NCI-H2029 treated with DMSO at 0.1 percent for 48 hours (cell line): ENCODE measurements around the gene EFS.
"Not testable (repeated sequence)": the region's sequence is repeated elsewhere in the genome, so short reads cannot be mapped to it uniquely, and the experiment has no call there.

Experiments used
- DNase-seq: peaks from one replicate; lab custom pipeline; 2025; lab: John Stamatoyannopoulos, UW

Gene EFS, protein sequence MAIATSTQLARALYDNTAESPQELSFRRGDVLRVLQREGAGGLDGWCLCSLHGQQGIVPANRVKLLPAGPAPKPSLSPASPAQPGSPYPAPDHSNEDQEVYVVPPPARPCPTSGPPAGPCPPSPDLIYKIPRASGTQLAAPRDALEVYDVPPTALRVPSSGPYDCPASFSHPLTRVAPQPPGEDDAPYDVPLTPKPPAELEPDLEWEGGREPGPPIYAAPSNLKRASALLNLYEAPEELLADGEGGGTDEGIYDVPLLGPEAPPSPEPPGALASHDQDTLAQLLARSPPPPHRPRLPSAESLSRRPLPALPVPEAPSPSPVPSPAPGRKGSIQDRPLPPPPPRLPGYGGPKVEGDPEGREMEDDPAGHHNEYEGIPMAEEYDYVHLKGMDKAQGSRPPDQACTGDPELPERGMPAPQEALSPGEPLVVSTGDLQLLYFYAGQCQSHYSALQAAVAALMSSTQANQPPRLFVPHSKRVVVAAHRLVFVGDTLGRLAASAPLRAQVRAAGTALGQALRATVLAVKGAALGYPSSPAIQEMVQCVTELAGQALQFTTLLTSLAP

DNA sequence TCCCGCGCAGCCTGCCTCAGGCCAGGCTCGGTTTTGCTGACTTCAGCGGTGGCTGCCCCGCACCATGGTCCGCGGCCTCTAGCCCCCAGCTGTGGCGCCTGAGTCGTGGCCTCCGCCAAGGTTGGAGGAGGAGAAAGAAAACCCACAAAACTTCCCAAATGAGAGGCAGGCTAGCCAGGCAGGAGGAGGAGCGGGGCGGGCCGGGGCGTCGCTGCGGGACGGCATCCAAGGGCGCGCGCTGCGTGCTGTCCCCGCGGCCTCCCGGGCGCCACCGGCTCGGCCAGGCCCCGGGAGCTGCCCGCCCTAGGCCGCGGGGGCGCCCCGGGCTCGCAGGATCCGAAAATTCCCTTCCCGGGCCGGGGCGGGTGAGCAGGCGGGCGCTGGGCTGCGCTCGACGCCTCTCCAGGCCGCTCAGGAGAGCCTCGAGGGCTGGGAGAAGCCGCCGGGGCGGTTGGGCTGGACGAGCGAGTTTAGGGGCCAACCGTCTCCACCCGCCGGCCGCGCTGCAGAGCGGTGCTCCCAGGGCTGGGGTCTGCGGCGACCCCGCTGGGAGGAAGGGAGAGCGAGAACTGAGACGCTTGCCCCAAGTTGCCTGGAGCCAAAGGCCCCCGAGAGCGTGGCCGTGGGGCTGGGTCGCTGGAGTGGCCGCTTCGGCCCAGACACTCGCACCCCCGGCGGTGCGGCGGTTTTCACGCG, at the start of gene EFS:
Gene EFS (minus strand): TSS at position 137 of the 696 bp plus-strand sequence. CDS start 147 bp downstream, outside the sequence.
- peak; percentile 39 for DNase-seq

DNA sequence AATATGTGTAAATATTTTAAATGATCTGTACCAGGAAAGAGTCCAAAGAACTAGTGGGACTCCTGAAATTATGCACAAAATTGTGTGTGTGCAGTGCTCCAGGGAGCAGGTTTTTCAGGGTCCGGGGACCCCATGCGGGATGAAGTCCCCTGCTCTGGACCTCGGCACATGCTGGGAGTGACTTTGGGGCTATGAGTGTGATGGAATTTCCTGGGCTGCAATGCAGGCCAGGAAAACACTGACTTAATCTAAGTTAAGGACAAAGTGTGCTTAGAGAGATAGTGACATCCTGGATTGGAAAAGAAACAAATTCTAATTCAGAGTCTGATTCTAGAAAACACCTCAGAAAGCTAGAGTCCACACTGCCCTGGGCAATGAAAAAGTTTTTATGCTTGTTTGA, 49.3 kb upstream of the EFS start:
- no peak for DNase-seq

DNA sequence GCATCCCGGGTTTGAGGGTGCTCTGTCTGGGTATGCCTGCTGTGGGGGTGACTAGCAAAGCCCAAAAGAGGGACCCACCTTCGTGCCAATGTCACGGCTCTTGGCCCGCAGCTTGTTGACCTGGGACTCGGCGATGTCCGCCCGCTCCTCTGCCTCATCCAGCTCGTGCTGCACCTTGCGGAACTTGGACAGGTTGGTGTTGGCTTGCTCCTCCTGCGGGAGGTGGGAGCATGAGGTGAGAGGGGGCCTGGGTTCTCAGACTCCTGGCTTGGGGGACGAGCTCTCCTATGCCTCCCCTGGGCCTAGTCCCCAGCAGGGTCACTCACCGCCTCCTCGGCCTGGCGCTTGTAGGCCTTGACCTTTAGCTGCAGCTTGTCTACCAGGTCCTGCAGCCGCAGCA, 48.7 kb upstream of the EFS start:
- no peak for DNase-seq

DNA sequence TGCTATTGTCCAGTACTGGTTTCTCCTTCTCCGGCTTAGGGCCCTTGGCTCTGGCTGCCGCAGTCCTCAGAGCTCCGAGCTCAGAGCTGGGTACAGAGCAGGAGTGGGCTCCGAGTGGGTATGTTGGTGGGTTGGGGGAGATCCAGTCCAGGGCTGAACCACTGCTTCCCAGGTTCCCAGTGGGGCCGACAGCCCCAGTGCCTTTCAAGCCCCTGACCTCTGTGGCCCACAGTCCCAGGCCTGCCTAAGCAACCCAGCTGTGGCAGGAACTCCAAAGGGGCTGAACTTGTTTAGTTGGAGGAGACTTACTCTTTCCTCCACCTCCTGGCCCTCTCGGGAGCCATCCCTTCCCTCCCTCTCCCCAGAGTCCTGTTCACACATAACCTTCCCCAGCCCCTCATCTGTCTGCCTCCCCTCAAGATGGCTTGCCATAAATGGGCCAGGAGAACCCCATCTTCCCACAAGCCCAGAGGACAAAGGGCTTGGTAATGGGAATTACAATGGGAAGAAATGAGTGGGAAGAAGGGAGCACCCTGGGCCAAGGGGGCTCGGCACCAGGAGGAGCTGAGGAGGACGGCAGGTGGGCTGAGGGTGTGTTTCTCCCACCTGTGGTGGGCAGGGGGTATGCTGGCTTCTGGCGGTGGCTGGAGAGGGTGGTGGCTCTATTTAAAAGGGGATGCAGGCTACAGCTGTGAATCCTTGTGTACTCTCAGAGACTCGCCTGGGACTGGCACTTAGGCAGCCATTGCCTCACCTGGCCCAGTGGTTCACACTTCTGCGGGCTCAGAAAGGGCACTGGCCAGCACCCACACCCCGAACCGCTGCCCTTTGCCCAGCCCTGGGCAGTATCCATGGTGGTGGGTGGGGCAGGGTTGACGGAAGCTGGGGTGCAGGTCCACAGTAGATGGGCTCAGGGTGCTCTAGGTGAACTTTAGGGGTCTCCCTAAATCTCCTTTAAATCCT, 46.9 kb upstream of the EFS start:
- no peak for DNase-seq

DNA sequence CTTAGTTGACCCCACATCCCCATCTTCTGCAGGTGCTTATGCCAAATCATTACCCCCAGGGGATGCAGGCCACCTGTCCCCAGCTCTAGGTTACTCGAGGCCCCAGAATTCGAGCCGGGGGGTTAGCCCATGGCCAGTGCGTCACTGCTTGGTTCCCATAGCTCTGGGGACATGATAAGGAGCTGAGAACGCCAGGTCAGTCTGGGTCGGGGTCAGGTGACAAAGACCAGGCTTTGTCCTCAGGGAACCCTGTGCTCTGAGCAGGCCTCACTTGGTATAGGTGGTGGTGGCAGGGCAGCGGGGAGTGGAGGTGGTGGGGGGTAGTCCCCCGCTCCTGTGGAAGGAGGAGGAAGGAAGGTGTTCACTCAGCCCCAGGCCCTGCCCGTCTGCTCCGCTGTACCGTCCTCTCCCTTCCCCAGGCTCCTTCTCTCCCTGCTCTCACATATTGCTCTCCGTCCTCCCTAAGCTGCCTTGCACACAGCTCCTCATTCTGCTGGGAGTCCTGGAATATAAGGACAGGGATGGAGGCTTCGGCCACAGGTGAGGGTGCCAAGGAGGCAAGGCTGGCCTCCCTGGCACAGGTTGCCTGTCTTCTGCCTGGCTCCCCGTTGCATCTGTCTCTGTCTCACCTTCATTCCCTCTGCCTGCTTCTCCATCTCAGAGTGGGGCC, 45.1 kb upstream of the EFS start:
- DNase-seq, result no peak

DNA sequence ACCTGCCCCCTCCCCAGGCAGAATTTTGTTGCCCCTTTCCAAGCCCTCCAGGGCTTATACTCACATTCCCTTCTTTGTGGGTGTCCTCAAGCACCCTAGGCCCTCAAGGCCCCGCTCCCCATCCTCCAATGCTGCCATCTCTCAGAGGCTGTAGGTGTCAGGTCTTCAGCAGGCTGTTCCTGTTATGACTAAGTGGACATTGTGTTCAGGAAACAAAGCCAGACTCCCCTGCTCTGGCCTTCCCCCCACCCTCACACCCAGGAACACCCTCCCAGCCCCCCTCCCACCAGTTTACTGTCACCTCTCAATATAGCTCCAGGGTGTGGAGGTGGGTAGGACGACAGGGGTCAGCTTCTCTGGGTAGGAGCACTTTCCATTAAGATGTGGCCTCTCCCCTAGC, 44.5 kb upstream of the EFS start:
- no peak for DNase-seq

DNA sequence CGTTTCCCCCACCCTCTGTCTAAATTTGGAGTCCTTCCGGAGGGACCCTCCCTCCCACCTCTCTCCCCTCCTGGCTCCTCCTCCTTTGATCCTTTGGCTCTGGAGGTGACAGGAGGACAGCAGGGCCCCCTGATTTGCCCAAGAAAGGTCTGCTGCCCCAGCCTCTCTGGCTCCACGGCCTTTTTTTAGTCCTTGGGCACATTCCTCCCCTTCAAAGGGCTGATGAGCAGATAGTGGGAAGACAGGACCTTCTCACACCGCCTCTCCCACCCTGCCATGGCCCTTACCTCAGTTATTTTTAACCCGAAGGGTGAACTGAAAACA, 43.3 kb upstream of the EFS start:
- no peak for DNase-seq

DNA sequence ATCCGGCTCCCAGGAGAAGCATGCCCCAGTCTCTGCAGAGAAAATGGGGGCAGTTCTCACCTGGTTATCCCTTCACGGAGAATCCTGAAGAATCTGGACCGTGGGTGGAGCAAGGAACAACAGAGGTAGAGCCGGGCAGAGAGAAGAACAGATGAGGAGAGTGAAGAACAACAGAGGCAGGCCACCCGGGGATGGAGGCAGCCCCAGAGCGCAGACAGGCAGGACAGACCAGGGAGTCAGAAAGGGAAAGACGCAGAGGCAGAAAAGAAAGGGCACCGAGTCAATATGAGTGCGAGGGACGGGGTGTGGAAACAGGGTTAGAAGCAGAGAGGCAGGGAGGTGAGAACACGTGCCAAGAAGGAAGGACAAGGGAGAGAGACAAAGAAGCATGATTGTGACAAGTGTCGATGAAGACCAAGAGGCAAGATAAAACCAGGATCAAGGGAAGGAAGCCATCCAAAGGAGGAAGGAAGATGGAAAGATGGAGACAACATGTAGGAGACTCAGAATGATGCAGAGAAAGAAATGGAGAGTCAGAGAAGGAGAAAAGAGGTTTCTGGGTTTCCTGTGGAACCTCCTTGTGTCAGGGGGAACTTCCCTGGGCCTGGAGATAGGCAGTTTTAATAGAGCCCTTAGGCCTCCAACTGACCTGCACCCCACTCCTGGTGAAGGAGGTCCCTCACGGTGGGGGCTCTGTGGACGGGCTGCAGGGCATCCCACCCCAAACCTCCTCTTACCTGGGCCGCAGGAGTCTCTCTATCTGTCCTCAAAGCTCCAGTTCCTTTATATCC, 42.7 kb upstream of the EFS start, which contains the start of gene MYH6:
Gene MYH6 (minus strand): TSS at position 758 of the 791 bp plus-strand sequence. CDS start 1,050 bp downstream, outside the sequence.
- DNase-seq, result no peak

DNA sequence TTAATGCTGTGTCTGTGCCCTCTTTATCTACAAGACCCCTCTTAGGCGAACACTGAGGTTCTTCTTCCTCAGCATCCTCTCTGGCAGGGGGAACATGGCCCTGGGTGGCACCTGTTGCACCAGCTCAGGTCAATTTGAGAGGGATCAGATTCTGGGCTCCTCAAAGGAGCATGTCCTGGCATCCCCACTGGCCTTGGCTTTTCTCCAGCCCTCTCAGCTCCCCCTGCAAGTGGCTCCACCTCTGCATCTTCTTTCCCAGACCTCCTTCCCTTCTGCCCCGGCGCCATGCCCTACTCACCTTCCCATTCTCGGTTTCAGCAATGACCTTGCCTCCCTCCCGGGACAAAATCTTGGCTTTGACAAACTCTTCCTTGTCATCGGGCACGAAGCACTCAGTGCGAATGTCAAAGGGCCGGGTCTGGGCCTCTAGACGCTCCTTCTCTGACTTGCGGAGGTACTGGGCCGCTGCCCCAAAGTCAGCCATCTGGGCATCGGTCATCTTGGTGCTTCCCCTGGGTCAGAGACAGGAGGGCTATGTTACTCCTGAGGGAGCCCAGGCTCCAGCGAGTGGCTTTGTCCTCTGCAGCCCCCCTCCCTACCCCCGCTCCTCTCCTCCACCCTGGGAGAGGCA, 41.9 kb upstream of the EFS start:
- no peak for DNase-seq

DNA sequence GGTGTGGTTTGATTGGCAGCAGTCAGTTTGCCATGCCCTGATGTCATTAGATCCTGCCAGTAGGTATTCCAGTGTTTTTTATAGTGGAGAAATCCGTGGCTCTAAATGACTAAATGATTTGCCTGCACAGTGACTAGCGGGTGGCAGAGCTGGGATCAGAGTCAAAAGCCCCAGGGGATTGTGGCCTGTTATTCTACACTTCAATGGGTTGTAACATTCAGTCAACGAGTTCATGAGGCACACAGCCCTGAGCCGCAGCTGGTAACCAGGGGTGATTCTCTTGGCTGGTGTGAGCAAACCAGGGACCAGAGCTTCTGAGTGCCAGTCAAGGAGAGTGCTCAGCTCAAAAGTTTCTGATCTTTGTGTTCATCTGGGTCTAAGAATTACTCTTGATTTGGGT, 41.3 kb upstream of the EFS start:
- DNase-seq, result no peak

DNA sequence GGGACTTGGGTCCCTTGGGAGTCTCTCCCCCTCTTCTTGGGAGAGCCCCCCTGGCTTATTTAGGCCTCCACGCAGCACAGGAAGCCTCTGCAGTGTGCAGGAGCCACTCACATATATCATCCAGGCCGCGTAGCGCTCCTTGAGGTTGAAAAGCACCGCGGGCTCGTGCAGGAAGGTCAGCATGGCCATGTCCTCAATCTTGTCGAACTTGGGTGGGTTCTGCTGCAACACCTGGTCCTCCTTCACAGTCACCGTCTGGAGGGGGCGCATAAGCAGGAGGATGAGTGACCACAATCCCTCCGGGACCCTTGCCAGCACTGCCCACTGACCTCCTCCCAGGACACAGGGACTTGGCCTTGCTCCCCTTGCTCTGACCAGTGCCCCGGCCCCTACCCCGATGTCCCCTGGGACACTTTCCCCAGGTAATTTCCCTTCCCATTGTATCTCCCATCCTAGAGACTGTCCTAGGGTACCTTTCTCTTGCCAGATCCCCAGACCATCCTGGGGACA, 40.6 kb upstream of the EFS start:
- no peak for DNase-seq

DNA sequence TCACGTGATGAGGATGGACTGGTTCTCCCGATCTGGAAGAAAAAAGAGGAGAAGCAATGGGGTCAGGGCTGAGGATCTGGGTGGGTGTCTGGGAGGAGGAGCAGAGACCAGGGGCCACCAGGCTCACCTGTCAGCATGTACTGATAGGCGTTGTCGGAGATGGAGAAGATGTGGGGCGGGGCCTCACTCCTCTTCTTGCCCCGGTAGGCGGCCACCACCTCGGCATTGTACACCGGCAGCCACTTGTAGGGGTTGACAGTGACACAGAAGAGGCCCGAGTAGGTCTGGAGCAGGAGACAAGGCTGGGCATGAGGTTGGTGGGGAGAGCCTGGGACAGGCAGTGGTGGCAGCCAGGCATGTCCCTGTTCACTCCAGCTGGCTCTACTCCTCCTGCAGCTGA, 40.1 kb upstream of the EFS start:
- no peak for DNase-seq

DNA sequence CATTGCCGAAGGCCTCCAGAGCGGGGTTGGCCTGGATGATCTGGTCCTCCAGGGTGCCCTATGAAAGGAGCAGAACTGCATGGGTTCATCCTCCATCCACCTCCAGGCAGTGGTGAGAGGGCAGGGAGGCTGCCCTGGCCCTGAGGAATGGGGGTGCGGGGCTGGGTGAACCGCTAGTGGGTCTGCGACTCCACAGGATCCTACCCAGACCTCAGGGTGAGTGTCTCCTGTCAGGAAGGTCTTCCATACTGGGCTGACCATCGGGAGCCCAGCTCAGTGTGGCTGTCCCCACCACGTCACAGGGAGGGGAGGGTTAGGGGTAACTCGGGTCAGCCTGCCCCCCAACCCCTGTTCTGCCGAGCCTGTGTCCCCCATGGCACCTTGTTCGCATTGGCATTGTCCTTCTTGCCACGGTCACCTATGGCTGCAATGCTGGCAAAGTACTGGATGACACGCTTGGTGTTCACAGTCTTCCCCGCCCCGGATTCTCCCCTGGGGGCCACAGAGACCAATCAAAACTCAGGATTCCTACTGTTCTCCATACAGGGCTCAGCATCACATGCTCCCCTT, 39.4 kb upstream of the EFS start:
- DNase-seq, result no peak

DNA sequence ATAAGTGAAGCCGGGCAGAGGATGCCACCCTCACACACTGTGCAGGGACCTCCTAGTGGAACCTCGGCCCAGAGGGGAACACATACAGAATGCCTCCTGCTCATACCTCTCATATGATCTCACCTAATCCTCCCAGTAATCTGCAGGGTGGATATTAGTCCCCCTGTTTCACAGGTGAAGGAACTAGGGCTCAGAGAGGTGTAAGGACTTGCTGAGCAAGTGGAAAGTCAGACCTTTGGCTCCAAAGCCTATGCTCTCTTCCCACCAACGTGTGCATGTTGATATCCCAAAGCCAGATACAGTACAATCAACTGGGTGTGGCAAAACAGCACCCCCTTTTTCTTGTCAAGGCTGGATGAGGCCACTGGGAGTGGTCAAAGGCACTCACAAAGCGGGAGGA, 38.9 kb upstream of the EFS start:
- DNase-seq, result no peak

DNA sequence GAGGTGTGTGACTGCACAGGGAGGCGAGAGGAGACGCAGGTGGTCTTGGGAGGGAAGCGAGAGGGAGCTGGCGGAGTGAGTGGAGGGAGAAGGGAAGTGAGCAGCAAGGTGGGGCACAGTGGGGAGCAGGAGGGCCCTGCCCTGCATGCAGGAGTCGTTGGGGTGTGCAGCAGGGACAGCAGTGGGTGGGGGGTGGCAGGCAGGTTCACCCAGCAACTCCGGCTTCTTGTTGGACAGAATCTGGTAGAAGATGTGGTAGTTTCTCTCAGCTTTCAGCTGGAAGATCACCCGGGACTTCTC, 38.1 kb upstream of the EFS start:
- DNase-seq, result no peak

DNA sequence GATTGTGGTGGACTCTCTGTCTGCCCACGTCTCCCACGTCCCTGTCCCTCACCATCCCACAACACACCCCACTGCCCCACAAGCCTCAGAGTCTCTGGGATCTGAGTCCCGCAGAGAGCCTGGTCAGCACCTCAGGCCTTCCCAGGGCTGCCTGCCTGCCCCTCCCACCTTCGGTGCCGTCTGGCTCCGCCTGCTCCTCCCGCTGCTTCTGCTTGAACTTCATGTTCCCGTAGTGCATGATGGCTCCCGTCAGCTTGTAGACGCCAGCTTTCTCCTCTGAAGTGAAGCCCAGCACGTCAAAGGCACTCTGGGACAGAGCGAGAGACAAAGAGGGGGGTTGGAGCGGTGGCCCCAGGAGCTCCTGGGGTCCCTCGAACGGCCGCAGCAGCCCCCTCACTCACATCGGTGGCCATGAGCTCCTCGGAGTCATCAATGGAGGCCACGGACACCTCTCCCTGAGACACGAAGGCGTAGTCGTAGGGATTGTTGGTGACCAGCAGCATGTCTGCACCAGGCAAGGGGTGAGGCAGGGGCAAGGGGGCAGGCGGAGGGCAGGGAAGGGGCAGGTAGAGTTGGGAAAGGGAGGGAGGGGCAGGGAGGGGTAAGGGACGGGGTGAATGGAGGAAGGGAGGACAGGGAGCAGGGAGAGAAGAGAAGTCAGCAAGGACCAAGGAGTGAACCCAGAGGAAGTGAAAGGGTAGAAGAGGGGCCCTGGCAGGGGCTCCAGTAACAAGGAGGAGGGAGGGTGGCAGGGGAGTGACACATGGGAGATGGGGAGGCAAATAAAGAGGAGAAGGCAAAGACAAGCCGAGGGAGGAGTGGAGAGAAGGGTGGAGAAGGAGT, 37.5 kb upstream of the EFS start:
- no peak for DNase-seq

DNA sequence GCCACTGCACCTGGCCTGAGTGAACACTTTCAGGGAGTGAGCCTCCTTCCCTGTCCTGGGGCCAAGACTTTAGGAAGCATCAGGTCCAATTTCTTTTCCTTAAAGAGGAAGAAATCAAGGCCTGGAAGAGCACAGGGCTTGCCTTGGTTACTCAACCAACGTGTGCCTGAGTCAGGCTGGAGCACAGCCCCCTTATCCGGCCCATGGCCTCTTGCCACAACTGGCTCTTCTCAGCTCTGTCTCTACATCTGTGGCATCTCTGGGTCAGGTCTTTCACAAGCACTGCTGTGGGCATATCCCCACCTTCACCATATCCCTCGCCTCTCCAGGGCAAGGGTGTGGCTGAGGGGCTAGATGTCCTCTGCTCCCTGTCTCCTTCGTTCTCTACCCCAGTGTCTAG, 36.3 kb upstream of the EFS start:
- DNase-seq, result no peak

DNA sequence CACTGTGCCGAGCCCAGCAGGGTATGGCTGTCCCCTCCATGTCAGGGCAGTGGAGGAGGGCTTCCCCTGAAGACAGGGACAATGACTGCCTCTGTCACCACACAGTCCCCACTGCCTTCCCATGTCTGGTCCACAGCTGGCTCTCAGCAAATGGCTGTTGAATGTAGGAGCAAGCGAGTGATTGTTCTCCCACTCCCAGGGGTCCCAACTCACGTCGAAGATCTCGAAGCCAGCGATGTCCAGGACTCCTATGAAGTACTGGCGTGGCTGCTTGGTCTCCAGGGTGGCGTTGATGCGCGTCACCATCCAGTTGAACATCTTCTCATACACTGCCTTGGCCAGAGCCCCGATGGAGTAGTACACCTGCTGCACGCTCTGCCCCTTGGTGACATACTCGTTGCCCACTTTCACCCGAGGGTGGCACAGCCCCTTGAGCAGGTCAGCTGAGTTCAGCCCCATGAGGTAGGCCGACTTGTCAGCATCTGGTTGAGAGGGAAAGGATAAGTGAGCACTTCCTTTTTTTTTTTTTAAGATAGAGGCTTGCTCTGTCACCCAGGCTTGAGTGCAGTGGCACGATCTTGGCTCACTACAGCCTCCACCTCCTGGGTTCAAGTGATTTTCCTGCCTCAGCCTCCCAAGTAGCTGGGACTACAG, 35.7 kb upstream of the EFS start:
- DNase-seq, result not testable (repeated sequence)
